ENCODE measurements around the gene TAX1BP3. TPM values are rescaled to one million over a fixed set of nuclear protein-coding genes. Genes with fewer than 3 reads are reported as not detected.

The TAX1BP3 gene
- total and polyA plus RNA-seq, 2 of the 13 experiments (the other 11 are each of a cell fraction or from before 2014, with no cell fraction given), result 16.7 to 45.1 TPM

DNA sequence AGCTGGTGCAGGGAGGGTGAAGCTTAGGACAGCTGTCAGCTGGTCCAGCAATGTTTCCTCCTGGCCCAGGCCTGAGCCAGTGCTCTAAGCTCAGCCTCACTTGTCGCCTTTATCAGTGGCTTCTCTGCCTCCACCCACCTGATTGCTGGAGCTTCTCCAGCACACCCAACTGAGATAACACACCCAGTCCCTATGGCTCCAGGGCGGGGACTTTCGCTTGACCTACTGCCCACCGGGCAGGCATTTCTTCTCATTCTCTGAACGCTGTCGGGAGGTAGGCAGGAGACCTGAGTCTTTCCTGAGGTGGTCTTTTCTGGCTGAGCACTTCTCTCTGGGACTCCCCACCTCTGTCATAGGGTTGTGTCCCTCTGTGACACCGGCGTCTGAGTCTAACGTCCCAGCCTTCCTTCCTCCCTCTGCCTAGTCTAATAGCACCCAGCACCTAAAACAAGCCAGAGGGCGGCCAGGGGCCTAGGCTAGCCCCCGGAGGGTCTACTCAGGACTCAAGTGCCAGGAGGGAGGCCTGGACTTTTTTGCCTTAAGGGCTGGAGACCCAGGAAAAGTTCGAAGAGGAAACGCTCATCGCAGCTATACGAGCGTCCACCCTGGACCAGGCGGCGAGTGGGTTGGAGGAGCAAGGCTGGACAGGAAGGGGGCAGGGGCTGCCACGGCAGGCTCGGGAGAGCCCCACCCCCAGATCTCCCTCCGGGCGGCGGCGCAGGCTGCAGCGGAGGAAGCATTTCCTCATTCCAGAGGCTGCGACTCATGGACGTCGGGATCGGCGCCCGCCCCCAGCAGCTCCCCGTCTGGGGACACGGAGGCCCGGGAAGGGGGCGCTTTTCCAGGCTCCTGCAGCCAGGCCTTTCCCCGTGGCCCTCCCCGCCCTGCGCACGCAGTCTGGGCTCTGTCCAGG lies 756 bp downstream of the TAX1BP3 start (continued):
- TF ChIP-seq, protein P1, sequence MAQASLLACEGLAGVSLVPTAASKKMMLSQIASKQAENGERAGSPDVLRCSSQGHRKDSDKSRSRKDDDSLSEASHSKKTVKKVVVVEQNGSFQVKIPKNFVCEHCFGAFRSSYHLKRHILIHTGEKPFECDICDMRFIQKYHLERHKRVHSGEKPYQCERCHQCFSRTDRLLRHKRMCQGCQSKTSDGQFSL (CRISPR knock-in tag; IDR thresholded peaks at IDR 0.05), result no peak
- no peak for TF ChIP-seq AKAP8 (CRISPR knock-in tag; IDR thresholded peaks at IDR 0.05)
- no peak for TF ChIP-seq BRD4 (CRISPR knock-in tag; IDR thresholded peaks at IDR 0.05)
- no peak for TF ChIP-seq ZBTB7A (CRISPR knock-in tag; IDR thresholded peaks at IDR 0.05)
- TF ChIP-seq MEF2D (CRISPR knock-in tag; IDR thresholded peaks at IDR 0.05), result peak; percentile 59; the same call in 1 of the 2 replicates
- TF ChIP-seq ZNF577 (CRISPR knock-in tag; IDR thresholded peaks at IDR 0.05; ENCODE audit: borderline replicate concordance, low read depth), result no peak
- TF ChIP-seq, protein P2, sequence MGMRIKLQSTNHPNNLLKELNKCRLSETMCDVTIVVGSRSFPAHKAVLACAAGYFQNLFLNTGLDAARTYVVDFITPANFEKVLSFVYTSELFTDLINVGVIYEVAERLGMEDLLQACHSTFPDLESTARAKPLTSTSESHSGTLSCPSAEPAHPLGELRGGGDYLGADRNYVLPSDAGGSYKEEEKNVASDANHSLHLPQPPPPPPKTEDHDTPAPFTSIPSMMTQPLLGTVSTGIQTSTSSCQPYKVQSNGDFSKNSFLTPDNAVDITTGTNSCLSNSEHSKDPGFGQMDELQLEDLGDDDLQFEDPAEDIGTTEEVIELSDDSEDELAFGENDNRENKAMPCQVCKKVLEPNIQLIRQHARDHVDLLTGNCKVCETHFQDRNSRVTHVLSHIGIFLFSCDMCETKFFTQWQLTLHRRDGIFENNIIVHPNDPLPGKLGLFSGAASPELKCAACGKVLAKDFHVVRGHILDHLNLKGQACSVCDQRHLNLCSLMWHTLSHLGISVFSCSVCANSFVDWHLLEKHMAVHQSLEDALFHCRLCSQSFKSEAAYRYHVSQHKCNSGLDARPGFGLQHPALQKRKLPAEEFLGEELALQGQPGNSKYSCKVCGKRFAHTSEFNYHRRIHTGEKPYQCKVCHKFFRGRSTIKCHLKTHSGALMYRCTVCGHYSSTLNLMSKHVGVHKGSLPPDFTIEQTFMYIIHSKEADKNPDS (CRISPR knock-in tag; IDR thresholded peaks at IDR 0.05), result no peak
- TF ChIP-seq ISL2 (CRISPR knock-in tag; IDR thresholded peaks at IDR 0.05), result 0 out of 2 replicates have a peak, but pooled peaks have one; percentile 29
- TF ChIP-seq MIER2 (CRISPR knock-in tag; IDR thresholded peaks at IDR 0.05), result no peak
- TF ChIP-seq DNMT3B (CRISPR knock-in tag; conservative IDR thresholded peaks at IDR 0.05), result no peak
- TF ChIP-seq REPIN1 (CRISPR knock-in tag; IDR thresholded peaks at IDR 0.05; ENCODE audit: borderline replicate concordance, low read depth), result no peak
- 0 out of 2 replicates have a peak, but pooled peaks have one; percentile 23 for TF ChIP-seq RXRA (CRISPR knock-in tag; IDR thresholded peaks at IDR 0.05)
- peak; percentile 68; the same call in 1 of the 2 replicates for TF ChIP-seq ZNF292 (CRISPR knock-in tag; IDR thresholded peaks at IDR 0.05; ENCODE audit: borderline replicate concordance, low read depth)
- no peak for TF ChIP-seq ZC3H13 (CRISPR knock-in tag; IDR thresholded peaks at IDR 0.05)
- TF ChIP-seq, protein P3, sequence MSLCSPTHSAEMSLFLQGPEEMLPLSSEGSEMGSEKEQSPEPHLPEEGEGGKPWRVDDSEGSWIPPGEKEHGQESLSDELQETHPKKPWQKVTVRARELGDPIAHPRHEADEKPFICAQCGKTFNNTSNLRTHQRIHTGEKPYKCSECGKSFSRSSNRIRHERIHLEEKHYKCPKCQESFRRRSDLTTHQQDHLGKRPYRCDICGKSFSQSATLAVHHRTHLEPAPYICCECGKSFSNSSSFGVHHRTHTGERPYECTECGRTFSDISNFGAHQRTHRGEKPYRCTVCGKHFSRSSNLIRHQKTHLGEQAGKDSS (CRISPR knock-in tag; IDR thresholded peaks at IDR 0.05; ENCODE audit: borderline replicate concordance, low read depth), result no peak; the same call in 1 of the 2 replicates
- TF ChIP-seq, protein P4, sequence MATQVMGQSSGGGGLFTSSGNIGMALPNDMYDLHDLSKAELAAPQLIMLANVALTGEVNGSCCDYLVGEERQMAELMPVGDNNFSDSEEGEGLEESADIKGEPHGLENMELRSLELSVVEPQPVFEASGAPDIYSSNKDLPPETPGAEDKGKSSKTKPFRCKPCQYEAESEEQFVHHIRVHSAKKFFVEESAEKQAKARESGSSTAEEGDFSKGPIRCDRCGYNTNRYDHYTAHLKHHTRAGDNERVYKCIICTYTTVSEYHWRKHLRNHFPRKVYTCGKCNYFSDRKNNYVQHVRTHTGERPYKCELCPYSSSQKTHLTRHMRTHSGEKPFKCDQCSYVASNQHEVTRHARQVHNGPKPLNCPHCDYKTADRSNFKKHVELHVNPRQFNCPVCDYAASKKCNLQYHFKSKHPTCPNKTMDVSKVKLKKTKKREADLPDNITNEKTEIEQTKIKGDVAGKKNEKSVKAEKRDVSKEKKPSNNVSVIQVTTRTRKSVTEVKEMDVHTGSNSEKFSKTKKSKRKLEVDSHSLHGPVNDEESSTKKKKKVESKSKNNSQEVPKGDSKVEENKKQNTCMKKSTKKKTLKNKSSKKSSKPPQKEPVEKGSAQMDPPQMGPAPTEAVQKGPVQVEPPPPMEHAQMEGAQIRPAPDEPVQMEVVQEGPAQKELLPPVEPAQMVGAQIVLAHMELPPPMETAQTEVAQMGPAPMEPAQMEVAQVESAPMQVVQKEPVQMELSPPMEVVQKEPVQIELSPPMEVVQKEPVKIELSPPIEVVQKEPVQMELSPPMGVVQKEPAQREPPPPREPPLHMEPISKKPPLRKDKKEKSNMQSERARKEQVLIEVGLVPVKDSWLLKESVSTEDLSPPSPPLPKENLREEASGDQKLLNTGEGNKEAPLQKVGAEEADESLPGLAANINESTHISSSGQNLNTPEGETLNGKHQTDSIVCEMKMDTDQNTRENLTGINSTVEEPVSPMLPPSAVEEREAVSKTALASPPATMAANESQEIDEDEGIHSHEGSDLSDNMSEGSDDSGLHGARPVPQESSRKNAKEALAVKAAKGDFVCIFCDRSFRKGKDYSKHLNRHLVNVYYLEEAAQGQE (IDR thresholded peaks at IDR 0.05; ENCODE audit: borderline replicate concordance in 1 of 2, low read depth in 1 of 2, low read length in 2 of 2), result peak in 1 of 2 experiments; percentile 26; a peak in 1 of 4 replicates
- no peak for TF ChIP-seq ZFAT (CRISPR knock-in tag; conservative IDR thresholded peaks at IDR 0.05)
- no peak for TF ChIP-seq ESRRA (CRISPR knock-in tag; IDR thresholded peaks at IDR 0.05; ENCODE audit: low read depth)
- TF ChIP-seq, protein P5, sequence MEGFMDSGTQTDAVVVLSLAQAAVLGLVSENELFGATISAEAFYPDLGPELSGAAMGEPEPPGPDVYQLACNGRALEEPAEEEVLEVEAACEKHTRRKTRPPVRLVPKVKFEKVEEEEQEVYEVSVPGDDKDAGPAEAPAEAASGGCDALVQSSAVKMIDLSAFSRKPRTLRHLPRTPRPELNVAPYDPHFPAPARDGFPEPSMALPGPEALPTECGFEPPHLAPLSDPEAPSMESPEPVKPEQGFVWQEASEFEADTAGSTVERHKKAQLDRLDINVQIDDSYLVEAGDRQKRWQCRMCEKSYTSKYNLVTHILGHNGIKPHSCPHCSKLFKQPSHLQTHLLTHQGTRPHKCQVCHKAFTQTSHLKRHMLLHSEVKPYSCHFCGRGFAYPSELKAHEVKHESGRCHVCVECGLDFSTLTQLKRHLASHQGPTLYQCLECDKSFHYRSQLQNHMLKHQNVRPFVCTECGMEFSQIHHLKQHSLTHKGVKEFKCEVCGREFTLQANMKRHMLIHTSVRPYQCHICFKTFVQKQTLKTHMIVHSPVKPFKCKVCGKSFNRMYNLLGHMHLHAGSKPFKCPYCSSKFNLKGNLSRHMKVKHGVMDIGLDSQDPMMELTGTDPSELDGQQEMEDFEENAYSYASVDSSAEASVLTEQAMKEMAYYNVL (CRISPR knock-in tag; IDR thresholded peaks at IDR 0.05; ENCODE audit: borderline replicate concordance), result peak; percentile 13; the same call in 1 of the 2 replicates
